B cell (primary cell): Measurements from ENCODE around the gene SAMD9. TPM values are rescaled to one million over a fixed set of nuclear protein-coding genes. Genes with fewer than 3 reads are reported as not detected.

ENCODE experiments used
- ATAC-seq: fragments of 200-7000 bp; cut with Tn5 transposase; one replicate; pipeline ENCODE4 v1.10.0; 2021; ENCODE audit warnings: low read depth, mild to moderate bottlenecking, moderate number of reproducible peaks, moderate library complexity
- CTCF ChIA-PET: fragments of 350-600 bp; sonication (Branson Sonifier 250); formaldehyde crosslinking; loops from one replicate; lab custom pipeline; 2021; ENCODE audit warnings: antibody characterized with exemption, inconsistent platforms; lab: Charles Lee
- POLR2A ChIA-PET: fragments of 350-600 bp; sonication (Branson Sonifier 250); formaldehyde crosslinking; loops from one replicate; lab custom pipeline; 2021; ENCODE audit warnings: antibody characterized with exemption; lab: Charles Lee
- DNase-seq: peaks from one replicate; pipeline ENCODE4 v3.0.0; 2013
- H2AFZ ChIP-seq: 2 replicates; pipeline ENCODE4 v1.6.1; 2012; ENCODE audit warnings: mild to moderate bottlenecking, low read depth, low read length; ENCODE audit not compliant: insufficient read depth, poor library complexity, severe bottlenecking
- H3K27ac ChIP-seq, 2 donors: 1 replicate in 1 of 2; 2 replicates in 1 of 2; pipeline ENCODE4 v1.5.1; 2012 to 2013; ENCODE audit warnings: low read length in 2 of 2, mild to moderate bottlenecking in 2 of 2, moderate library complexity in 1 of 2
- H3K27me3 ChIP-seq, 4 experiments: fragments of 200-600 bp in 1 of 4; sonication (generic) in 1 of 4; replicated peaks in 1 of 4; 1 replicate in 2 of 4; 2 replicates in 2 of 4; pipeline versions ENCODE4 v1.6.1 to v1.7.0; 2013 to 2016; ENCODE audit warnings: low read length in 3 of 4, mild to moderate bottlenecking in 2 of 4, mixed read lengths in 1 of 4, moderate library complexity in 1 of 4; ENCODE audit not compliant: insufficient read depth in 4 of 4, control insufficient read depth in 3 of 4; ENCODE audit errors: control extremely low read depth in 1 of 4
- H3K36me3 ChIP-seq, 2 experiments: replicated peaks in 1 of 2; 1 replicate in 1 of 2; 2 replicates in 1 of 2; pipeline versions ENCODE4 v1.6.1 to v1.7.1; 2013; ENCODE audit warnings: low read length in 1 of 2; ENCODE audit not compliant: insufficient read depth in 2 of 2, control insufficient read depth in 1 of 2; ENCODE audit errors: control extremely low read depth in 1 of 2, extremely low read depth in 1 of 2
- H3K4me1 ChIP-seq, 2 donors: fragments of 200-600 bp in 1 of 2; sonication (generic) in 1 of 2; 1 replicate in 1 of 2; 2 replicates in 1 of 2; pipeline versions ENCODE4 v1.5.1 to v1.6.1; 2013 to 2017; ENCODE audit warnings: low read length in 2 of 2; ENCODE audit not compliant: control insufficient read depth in 2 of 2, insufficient read depth in 2 of 2
- H3K4me2 ChIP-seq: replicated peaks from 2 replicates; pipeline ENCODE3; 2012; ENCODE audit warnings: mild to moderate bottlenecking, low read depth, low read length; ENCODE audit not compliant: poor library complexity, severe bottlenecking
- H3K4me3 ChIP-seq, 5 experiments: fragments of 200-600 bp in 1 of 5; sonication (generic) in 1 of 5; 1 replicate in 3 of 5; 2 replicates in 2 of 5; pipeline versions ENCODE4 v1.5.1 to v1.7.0; 2011 to 2016; ENCODE audit warnings: low read length in 4 of 5, mild to moderate bottlenecking in 4 of 5, low read depth in 2 of 5, control low read depth in 1 of 5, moderate library complexity in 1 of 5; ENCODE audit not compliant: insufficient read depth in 1 of 5; ENCODE audit errors: control extremely low read depth in 1 of 5, extremely low read depth in 1 of 5
- H3K79me2 ChIP-seq: fragments of 200-600 bp; sonication (generic); one replicate; pipeline ENCODE4 v1.6.0; 2016; ENCODE audit warnings: low read length; ENCODE audit not compliant: control insufficient read depth, insufficient read depth
- H3K9ac ChIP-seq: fragments of 200-600 bp; sonication (generic); 2 replicates; pipeline ENCODE4 v1.6.1; 2017; ENCODE audit warnings: mild to moderate bottlenecking, low read length, moderate library complexity
- H3K9me3 ChIP-seq, 3 donors: one replicate each; pipeline versions ENCODE4 v1.6.1 to v1.7.1; 2013; ENCODE audit warnings: low read length in 2 of 3; ENCODE audit not compliant: control insufficient read depth in 2 of 3, insufficient read depth in 1 of 3; ENCODE audit errors: control extremely low read depth in 1 of 3
- H4K20me1 ChIP-seq: 2 replicates; pipeline ENCODE4 v1.6.0; 2012; ENCODE audit warnings: mild to moderate bottlenecking, low read length; ENCODE audit not compliant: insufficient read depth, control insufficient read depth, poor library complexity, severe bottlenecking
- H3K27ac Mint-ChIP-seq: one replicate; pipeline ENCODE4 v1.8.0; 2021; ENCODE audit warnings: mixed read lengths
- H3K27me3 Mint-ChIP-seq: one replicate; pipeline ENCODE4 v1.8.0; 2021; ENCODE audit warnings: mixed read lengths
- H3K4me1 Mint-ChIP-seq: one replicate; pipeline ENCODE4 v1.8.0; 2021; ENCODE audit warnings: mixed read lengths
- H3K4me3 Mint-ChIP-seq: one replicate; pipeline ENCODE4 v1.8.0; 2021; ENCODE audit warnings: mixed read lengths
- H3K9me3 Mint-ChIP-seq: one replicate; pipeline ENCODE4 v1.8.0; 2022; ENCODE audit warnings: mixed read lengths; ENCODE audit not compliant: insufficient read depth
- CTCF ChIP-seq: fragments of 200-600 bp; IDR thresholded peaks from one replicate; pipeline ENCODE4 v1.8.0; 2022; ENCODE audit warnings: antibody characterized with exemption, mild to moderate bottlenecking
- EZH2 ChIP-seq: IDR thresholded peaks from 2 replicates; pipeline ENCODE4 v1.6.1; 2012; ENCODE audit warnings: borderline replicate concordance, low read depth, mild to moderate bottlenecking, moderate library complexity, low read length; ENCODE audit not compliant: insufficient read depth, poor library complexity, severe bottlenecking
- WGBS: methylation state at CpG from one replicate; pipeline ENCODE4 v1.1.5; 2013; ENCODE audit warnings: missing lambda C conversion rate; ENCODE audit not compliant: insufficient coverage; 5-methylcytosine and 5-hydroxymethylcytosine counted together
- intact Hi-C: fragments of 100-400 bp; cut with micrococcal nuclease; formaldehyde crosslinking; loops from one replicate; pipeline ENCODE4 v1.10.0; 2022
- polyA plus RNA-seq: library from polyadenylated mRNA; depleted of rRNA; stranded (reverse); fragments of >200 nt; gene quantifications from 2 replicates; pipeline ENCODE4 v1.2.3, GENCODE V29; 2012
- total RNA-seq, 2 donors: library from RNA; stranded (reverse); fragments of 120-200 nt in 1 of 2; gene quantifications; 1 replicate in 1 of 2; 2 replicates in 1 of 2; pipeline versions ENCODE4 v1.2.3 to v1.2.4, GENCODE V29; 2013 to 2022

SAMD9 gene
- total and polyA plus RNA-seq, 2 donors (not counting 1 experiment from before 2014, with no cell fraction given): 6.2 to 42.1 TPM

DNA sequence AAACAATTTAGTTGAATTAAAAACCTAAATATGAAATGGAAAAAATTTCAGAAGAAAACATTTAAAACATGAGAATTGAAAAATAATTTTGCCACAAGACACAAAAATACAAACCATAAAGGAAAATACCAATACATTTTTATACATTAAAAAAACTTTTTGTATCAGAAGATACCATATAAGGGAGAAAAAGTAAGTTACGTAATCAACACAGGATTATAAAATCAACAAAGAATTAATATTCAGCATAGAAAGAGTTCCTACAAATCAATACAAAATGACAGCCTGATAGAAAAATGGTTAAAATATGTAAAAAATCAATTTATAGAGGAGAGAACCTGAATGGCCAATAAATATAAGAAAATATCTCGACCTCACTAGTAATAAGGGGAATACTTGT lies 47.0 kb upstream of the SAMD9 start:
- H3K36me3 ChIP-seq: no peaks in the 10 kb centered on the region
- peaks cover 0 to 12% (median 12%) of the 10 kb centered on the region in 3 donors for H3K9me3 ChIP-seq
- H3K4me1 Mint-ChIP-seq: peaks cover 19% of the 10 kb centered on the region
- no peak for DNase-seq
- peaks cover 4 to 8% of the 10 kb centered on the region in 2 donors for H3K4me1 ChIP-seq
- H3K4me2 ChIP-seq: peak overlapping the region; percentile 57
- H3K9me3 Mint-ChIP-seq: peaks cover 13% of the 10 kb centered on the region
- H3K4me3 ChIP-seq: no peak overlapping the region
- H3K9ac ChIP-seq: no peak overlapping the region
- H3K27ac ChIP-seq: peak overlapping the region; percentile 39 to 81
- WGBS: no CpG with 5 or more reads among the region's 2 CpGs
- intact Hi-C loops: loop anchor here (1.0 to 5.0 kb wide), 3 partner anchors 16 to 63 kb away; partner anchors contain the start of genes HEPACAM2, SAMD9 and SAMD9L
- ChIA-PET CTCF (no interaction called here), POLR2A (no interaction called here)
- H2AFZ ChIP-seq: peak overlapping the region; percentile 58
- no peak for ATAC-seq
- H3K27me3 ChIP-seq: no peaks in the 10 kb centered on the region
- H3K79me2 ChIP-seq: no peaks in the 10 kb centered on the region
- no peak overlapping the region for H3K4me3 Mint-ChIP-seq
- TF ChIP-seq CTCF (no peak), EZH2 (no peak)
- H3K27me3 Mint-ChIP-seq: no peaks in the 10 kb centered on the region
- H3K27ac Mint-ChIP-seq: no peak overlapping the region
- H4K20me1 ChIP-seq: no peaks in the 10 kb centered on the region

DNA sequence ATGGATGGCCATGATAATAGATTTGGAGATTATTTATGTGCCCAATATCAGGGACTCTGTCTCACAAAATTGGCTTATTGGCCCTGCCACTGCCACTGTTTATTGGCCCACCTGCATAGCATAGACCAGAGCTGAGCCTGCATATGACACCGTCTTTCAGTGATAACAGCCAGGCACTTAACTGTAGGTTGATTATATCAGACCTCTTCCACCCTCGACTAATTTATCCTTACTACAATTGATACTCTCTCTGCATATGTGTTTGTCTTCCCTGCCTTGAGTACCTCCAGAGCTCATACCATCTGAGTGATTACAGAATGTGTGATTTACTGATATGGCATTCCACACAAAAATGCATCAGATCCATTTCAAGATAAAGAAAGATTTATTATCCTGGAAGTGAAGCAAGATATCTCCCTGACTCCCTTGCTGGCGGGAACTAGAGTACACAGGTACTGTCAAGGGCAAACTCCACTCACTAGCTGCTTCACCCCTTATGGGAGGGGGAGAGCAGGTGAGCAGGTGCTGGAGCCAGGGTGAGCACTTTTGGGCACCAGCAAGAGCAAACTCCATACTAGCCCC lies 43.5 kb upstream of the SAMD9 start:
- Histone ChIP-seq H4K20me1 (no peaks in the 10 kb centered on the region), H3K4me3 (no peak overlapping the region), H3K9ac (no peak overlapping the region), H3K4me1 (peaks cover 4 to 8% of the 10 kb centered on the region in 2 donors), H3K27ac (no peak overlapping the region), H3K4me2 (no peak overlapping the region), H3K36me3 (no peaks in the 10 kb centered on the region), H3K9me3 (peaks cover 0 to 12% (median 10%) of the 10 kb centered on the region in 3 donors), H3K79me2 (no peaks in the 10 kb centered on the region), H3K27me3 (no peaks in the 10 kb centered on the region), H2AFZ (no peak overlapping the region)
- no peak for ATAC-seq
- H3K9me3 Mint-ChIP-seq: peaks cover 11% of the 10 kb centered on the region
- TF ChIP-seq CTCF (no peak), EZH2 (no peak)
- DNase-seq: no peak
- ChIA-PET CTCF (no interaction called here), POLR2A (no interaction called here)
- WGBS: 100% methylated on average over 1 of the region's 3 CpGs
- H3K4me1 Mint-ChIP-seq: peaks cover 12% of the 10 kb centered on the region
- no peak overlapping the region for H3K27ac Mint-ChIP-seq
- H3K27me3 Mint-ChIP-seq: no peaks in the 10 kb centered on the region
- intact Hi-C loops: no loop called here
- no peak overlapping the region for H3K4me3 Mint-ChIP-seq
